ENCODE data around the gene PA2G4. TPM values are rescaled to one million over a fixed set of nuclear protein-coding genes. Genes with fewer than 3 reads are reported as not detected.

Gene PA2G4
- 183 and 261 TPM in 2 replicates for total RNA-seq

GRCh38 chr12:56104109-56104814 lies at the start of gene PA2G4:
Gene PA2G4, plus strand, starts transcription at chr12:56104559. Its CDS starts 179 bp downstream, at chr12:56104738.

GRCh38 chr12:56079723-56080555 lies 24.4 kb upstream of the PA2G4 start, which contains the start of gene ERBB3:
Gene ERBB3, plus strand, starts transcription at chr12:56080165. Its CDS starts 136 bp downstream, at chr12:56080301.

GRCh38 chr12:56116267-56117081 lies 12.1 kb downstream of the PA2G4 start, which contains the start of gene RPL41:
Gene RPL41, plus strand, starts transcription at chr12:56116633.

GRCh38 chr12:56117778-56118687 lies 13.7 kb downstream of the PA2G4 start, which contains the start of gene ZC3H10:
Gene ZC3H10, plus strand, starts transcription at chr12:56118266. Its CDS starts 2,297 bp downstream, at chr12:56120563.

GRCh38 chr12:56127888-56128669 lies 23.7 kb downstream of the PA2G4 start, which contains the start of gene ESYT1:
Gene ESYT1, plus strand, starts transcription at chr12:56128267. Its CDS starts 53 bp downstream, at chr12:56128320.

GRCh38 chr12:56152132-56152755 lies 47.9 kb downstream of the PA2G4 start, which contains the start of gene MYL6B:
Gene MYL6B, plus strand, starts transcription at chr12:56152587. Its CDS starts 1,332 bp downstream, at chr12:56153919.

GRCh38 chr12:56158029-56158925 lies 53.9 kb downstream of the PA2G4 start, which contains the start of gene MYL6:
Gene MYL6, plus strand, starts transcription at chr12:56158359. Its CDS starts 43 bp downstream, at chr12:56158402.

Other genes starting within 250 kb of the PA2G4 start
- gene PYM1, start 176.7 kb upstream of the PA2G4 start, total RNA-seq, result 28.7 and 34.0 TPM in 2 replicates
- gene DGKA, start 173.4 kb upstream of the PA2G4 start, total RNA-seq, result 34.0 and 42.0 TPM in 2 replicates
- gene PMEL, start 138.5 kb upstream of the PA2G4 start, total RNA-seq, result 1.3 and 2.1 TPM in 2 replicates
- gene CDK2, start 137.7 kb upstream of the PA2G4 start, total RNA-seq, result 27.1 and 33.1 TPM in 2 replicates
- 75.8 and 83.0 TPM in 2 replicates for gene RAB5B, start 130.5 kb upstream of the PA2G4 start, total RNA-seq
- gene SUOX, start 107.3 kb upstream of the PA2G4 start, total RNA-seq, result 20.9 and 25.8 TPM in 2 replicates
- 0.67 and 0.98 TPM in 2 replicates for gene IKZF4, start 83.5 kb upstream of the PA2G4 start, total RNA-seq
- gene RPS26, start 62.6 kb upstream of the PA2G4 start, total RNA-seq, result 615 and 807 TPM in 2 replicates
- gene ERBB3, start 24.4 kb upstream of the PA2G4 start, total RNA-seq, result 0.33 and 0.48 TPM in 2 replicates
- 1,748 and 2,622 TPM in 2 replicates for gene RPL41, start 12.1 kb downstream of the PA2G4 start, total RNA-seq
- 7.2 and 7.8 TPM in 2 replicates for gene ZC3H10, start 13.7 kb downstream of the PA2G4 start, total RNA-seq
- 331 and 343 TPM in 2 replicates for gene ESYT1, start 23.7 kb downstream of the PA2G4 start, total RNA-seq
- gene MYL6B, start 48.0 kb downstream of the PA2G4 start, total RNA-seq, result 70.0 and 90.5 TPM in 2 replicates
- 1,838 and 2,061 TPM in 2 replicates for gene MYL6, start 53.8 kb downstream of the PA2G4 start, total RNA-seq
- gene SMARCC2, start 84.9 kb downstream of the PA2G4 start, total RNA-seq, result 69.6 and 70.5 TPM in 2 replicates
- gene RNF41, start 117.4 kb downstream of the PA2G4 start, total RNA-seq, result 92.1 and 143 TPM in 2 replicates
- 30.2 and 33.0 TPM in 2 replicates for gene NABP2, start 119.8 kb downstream of the PA2G4 start, total RNA-seq
- not detected in 2 replicates for gene SLC39A5, start 125.5 kb downstream of the PA2G4 start, total RNA-seq
- 23.8 and 27.5 TPM in 2 replicates for gene ANKRD52, start 153.8 kb downstream of the PA2G4 start, total RNA-seq
- gene COQ10A, start 162.4 kb downstream of the PA2G4 start, total RNA-seq, result 7.8 and 11.7 TPM in 2 replicates
- gene CS, start 195.8 kb downstream of the PA2G4 start, total RNA-seq, result 213 and 238 TPM in 2 replicates
- gene CNPY2, start 211.4 kb downstream of the PA2G4 start, total RNA-seq, result 102 and 107 TPM in 2 replicates
- 11.8 and 16.3 TPM in 2 replicates for gene PAN2, start 229.4 kb downstream of the PA2G4 start, total RNA-seq
- 0.76 TPM in 1 of 2 replicates, not detected in the other for gene IL23A, start 234.3 kb downstream of the PA2G4 start, total RNA-seq

All from vein endothelial cell (primary cell).